Hematopoietic multipotent progenitor cell treated with erythropoietin and hydrocortisone succinate and interleukin-3 and kit ligand, for 4 days (in vitro differentiated cells): ENCODE data around the gene ACTN4.
"Not testable (repeated sequence)": the region's sequence is repeated elsewhere in the genome, so short reads cannot be mapped to it uniquely, and the experiment has no call there.

Source experiments
- DNase-seq: peaks from one replicate; pipeline ENCODE4 v3.0.0-alpha.2; 2015

ACTN4 gene

GRCh38 chr19:38647368-38647965 lies at the start of gene ACTN4:
Gene ACTN4 (plus strand): TSS chr19:38647649. CDS start chr19:38647746, 97 bp downstream.
- DNase-seq = peak; percentile 98

DNA sequence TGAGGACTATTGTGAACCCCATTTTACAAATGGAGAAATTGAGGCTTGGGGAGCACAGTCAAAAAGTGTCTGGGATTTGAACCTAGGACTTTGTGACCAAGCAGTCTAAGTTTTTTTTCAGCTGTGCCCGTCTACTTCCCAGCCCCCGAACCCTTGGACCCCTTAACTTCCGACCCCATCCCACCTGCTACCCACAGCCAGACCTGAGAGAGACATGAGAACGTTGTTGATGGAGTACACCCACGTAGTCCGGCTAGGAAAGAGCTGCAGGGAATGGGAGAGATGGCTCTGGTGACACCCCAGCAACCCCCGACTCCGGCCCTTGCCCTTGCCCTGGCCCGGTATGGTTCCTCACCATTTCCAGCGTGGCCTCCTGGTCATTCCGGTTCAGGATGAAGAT lies 47.7 kb upstream of the ACTN4 start:
- DNase-seq = no peak

- DNase-seq = not testable (repeated sequence)
These were observed 44.6 kb upstream of the ACTN4 start for GRCh38 chr19:38602856-38603255.

DNA sequence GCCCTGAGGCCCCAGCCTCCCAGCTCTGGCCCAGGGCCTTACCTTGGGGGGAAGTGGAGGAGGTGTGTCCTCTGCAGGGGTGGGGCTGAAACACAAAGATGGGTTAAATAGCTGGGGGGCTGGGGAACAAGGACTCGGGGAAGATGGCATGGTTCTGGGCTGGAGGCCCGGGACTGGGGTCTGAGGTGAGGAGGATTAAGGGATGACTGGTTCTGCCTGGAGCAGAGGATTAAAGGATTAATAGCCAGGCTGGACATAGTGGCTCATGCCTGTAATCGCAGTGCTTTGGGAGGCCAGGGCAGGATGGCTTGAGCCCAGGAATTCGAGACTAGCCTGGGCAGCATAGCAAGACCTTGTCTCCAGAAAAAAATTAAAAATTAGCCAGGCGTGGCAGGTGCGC lies 41.3 kb upstream of the ACTN4 start:
- DNase-seq = no peak

GRCh38 chr19:38614289-38614688 lies 33.2 kb upstream of the ACTN4 start:
- no peak for DNase-seq

- no peak for DNase-seq
These were observed 32.4 kb upstream of the ACTN4 start for GRCh38 chr19:38615007-38615581.

DNA sequence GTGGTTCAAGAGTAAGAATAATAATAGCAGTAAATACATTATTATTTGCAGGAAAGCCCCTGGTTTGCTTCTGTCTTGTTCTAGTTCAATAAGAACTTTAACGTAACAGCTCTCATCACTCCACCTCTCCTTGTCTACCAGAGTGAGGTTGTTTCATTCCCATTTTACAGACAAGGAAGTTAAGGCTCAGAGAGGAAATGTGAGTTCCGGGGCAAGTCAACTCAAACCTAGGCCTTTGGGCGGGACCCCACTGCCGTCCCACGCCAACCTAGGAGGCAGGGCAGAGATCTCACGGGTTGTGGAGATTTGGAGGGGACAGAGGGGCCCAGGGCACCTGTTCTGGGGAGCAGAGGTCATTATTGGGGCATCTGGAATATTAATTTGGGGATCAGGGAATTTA lies 31.2 kb upstream of the ACTN4 start:
- DNase-seq = no peak

GRCh38 chr19:38617283-38617763 lies 30.1 kb upstream of the ACTN4 start:
- peak; percentile 49 for DNase-seq

- peak; percentile 86 for DNase-seq
These were observed 29.5 kb upstream of the ACTN4 start, which contains the start of gene MAP4K1 for GRCh38 chr19:38617764-38618589. Gene MAP4K1 (minus strand): TSS chr19:38617953. CDS start chr19:38617895, 58 bp downstream.

- DNase-seq = peak; percentile 99
These were observed 28.7 kb upstream of the ACTN4 start, which contains the start of gene EIF3K for GRCh38 chr19:38618590-38619360. Gene EIF3K (plus strand): TSS chr19:38619188. CDS start chr19:38619269, 81 bp downstream.

GRCh38 chr19:38619361-38620174 lies 27.9 kb upstream of the ACTN4 start:
- DNase-seq = no peak

DNA sequence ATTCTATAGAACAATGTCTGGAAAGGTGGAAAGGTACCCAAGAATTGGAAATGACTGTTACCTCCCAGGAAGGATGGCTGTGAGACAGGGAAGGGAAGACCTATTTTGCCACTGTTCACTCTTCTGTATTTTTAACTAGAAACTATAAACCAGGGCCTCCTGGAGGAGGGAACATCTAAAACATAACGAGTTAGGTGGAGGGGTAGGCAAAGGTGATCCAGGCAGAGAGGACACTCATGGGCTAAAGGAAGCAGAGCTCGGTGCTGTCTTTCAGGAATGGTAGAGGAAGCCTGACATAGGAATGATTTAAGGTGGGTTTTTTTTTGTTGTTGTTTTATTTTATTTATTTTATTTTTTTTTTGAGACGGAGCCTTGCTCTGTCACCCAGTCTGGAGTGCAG lies 22.6 kb upstream of the ACTN4 start:
- no peak for DNase-seq

DNA sequence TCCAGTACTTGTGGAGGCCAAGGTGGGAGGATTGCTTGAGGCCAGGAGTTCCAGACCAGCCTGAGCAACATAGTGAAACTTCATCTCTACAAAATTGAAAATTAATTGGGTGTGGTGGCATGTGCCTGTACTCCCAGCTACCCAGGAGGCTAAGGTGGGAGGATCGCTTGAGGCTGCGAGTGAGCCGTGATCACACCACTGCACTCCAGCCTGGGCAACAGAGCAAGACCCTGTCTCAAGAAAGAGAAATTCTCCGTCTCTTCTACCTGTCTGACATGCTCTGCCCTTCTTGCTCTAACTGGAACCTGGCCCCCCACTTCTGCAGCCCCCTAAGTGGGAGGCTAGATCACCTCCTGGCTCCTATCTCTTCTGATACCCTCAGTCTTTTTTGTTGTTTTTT lies 21.0 kb upstream of the ACTN4 start:
- DNase-seq = no peak

- DNase-seq = no peak
These were observed 17.9 kb upstream of the ACTN4 start for GRCh38 chr19:38629568-38629967.

GRCh38 chr19:38631301-38631700 lies 16.1 kb upstream of the ACTN4 start:
- not testable (repeated sequence) for DNase-seq

DNA sequence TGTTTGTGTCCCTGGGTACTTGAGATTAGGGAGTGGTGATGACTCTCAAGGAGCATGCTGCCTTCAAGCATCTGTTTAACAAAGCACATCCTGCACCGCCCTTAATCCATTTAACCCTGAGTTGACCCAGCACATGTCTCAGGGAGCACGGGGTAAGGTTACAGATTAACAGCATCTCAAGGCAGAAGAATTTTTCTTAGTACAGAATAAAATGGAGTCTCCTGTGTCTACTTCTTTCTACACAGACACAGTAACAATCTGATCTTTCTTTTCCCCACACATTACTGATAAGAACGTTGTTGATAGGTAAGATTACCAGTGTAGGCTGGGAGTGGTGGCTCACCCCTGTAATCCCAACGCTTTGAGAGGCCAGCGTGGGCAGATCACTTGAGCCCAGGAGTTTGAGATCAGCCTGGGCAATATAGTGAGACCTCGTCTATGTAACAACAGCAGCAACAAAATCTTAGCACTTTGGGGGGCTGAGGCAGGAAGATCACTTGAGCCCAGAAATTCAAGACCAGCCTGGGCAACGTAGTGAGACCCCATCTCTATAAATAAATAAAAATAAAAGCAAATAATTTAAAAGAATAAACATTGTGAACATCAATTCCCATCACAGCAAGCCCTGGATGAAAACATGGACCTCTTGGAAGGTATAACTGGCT lies 15.5 kb upstream of the ACTN4 start:
- DNase-seq = not testable (repeated sequence)

- no peak for DNase-seq
These were observed 14.8 kb upstream of the ACTN4 start for GRCh38 chr19:38632476-38633213.

DNA sequence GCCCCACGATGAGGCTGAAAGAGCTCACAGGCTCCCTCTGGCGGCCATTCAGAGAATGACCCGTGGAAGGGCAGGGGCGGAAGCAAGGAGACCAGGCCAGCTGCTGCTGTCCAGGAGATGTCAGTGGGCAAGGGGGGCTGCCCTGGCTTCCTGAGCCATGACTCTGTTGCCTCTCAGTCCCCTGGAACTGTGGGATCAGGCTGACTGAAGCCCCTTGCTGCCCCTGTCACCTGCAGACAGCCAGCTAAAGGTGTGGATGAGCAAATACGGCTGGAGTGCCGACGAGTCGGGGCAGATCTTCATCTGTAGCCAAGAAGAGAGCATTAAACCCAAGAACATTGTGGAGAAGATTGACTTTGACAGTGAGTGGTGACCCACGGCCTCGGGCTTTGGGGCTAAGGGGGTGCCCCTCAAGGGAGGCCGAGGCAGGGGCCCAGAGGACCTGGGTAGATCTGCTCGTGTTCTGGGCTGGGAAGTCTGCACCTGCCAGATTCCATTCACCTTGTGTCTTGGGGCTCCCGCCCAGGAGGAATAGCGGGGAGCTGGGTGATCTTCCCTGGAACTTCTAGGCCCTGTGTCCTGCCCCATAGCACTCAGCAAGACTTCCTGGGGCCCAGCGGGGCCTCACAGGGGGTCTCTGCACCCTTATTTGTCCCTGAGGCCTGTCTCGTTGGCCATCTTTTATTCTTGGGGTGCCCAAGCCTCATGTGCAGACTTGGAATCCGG lies 12.5 kb upstream of the ACTN4 start:
- peak; percentile 82 for DNase-seq

GRCh38 chr19:38635483-38636399 lies 11.7 kb upstream of the ACTN4 start:
- no peak for DNase-seq
